Renal cortical epithelial cell (primary cell): ENCODE measurements around the gene RFXAP. TPM values are rescaled to one million over a fixed set of nuclear protein-coding genes. Genes with fewer than 3 reads are reported as not detected.

Experiments
- DNase-seq: peaks from one replicate; pipeline ENCODE4 v3.0.0-alpha.2; 2011; ENCODE audit warnings: low read depth
- total RNA-seq: library from RNA; depleted of rRNA; stranded (reverse); fragments of >200 nt; gene quantifications from 2 replicates; pipeline ENCODE4 v1.2.3, GENCODE V29; 2014

RFXAP gene
- total RNA-seq, 1 donor from 2014 or later: 2.3 TPM

DNA sequence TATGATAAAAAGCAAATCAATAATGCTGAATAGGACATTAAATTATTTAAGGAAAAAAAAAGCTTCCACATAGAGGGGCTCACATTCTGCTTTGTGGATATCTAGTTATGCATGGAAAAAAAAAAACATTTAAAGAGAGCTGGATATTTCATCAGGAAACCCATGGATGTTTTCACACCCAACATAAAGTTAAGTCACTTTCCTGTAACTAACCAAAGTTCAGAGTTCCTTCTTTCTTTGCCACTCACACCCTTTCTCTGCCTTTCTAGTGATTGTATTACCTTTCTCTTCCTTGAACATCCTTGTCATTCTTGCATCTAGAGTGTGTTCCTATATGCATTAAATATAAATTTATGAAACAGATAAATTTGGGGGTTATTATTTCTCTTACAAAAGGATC lies 47.2 kb downstream of the RFXAP start:
- no peak for DNase-seq

DNA sequence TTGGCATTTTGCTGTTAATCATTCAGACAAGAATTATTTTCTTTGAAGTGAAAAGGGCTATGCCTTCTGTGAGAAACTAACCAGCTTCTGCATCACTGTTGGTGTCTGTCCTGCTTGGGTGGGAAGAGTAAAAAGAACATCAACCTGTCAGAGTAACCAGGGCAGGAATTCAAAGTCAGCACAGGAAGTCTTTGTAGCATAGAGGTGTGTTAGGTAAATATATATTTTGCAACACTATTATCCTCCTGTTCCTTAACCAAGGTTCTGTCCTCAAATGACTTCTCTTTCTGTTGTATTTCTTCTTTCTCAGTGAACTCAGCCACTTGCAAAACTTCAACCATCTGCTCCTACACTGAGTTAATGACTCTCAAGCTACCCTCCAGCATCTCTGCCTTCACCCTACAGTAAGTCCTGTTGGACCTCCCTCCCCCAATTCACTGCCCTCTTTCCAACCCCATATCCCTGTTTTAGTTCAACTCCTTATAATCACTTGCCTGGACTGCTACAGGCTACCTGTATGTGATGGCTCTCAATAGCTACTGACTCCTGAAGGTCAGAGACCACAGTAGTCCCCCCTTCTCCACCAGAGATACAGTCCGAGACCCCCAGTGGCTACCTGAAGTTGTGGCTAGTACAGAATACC lies 51.1 kb downstream of the RFXAP start:
- DNase-seq: peak; percentile 39

DNA sequence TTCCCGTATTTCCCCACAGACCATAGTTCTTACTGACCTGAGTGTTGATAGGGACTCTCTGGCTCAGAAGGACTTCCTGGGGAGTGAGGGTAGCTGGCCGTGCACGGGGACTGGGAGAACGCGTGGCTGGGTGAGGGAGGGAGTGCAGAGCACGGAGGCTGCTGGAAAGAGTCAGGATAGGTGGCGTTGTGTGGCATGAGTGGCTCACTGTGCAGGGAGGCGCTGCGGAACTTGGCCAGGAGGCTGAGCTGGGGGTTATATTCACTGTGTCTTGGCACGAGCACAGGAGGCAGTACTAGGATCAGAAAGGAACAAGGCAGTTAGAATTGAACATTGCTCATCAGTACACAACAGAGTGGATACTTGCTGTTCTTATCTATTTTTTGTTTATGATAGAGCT lies 53.6 kb downstream of the RFXAP start:
- DNase-seq: no peak

DNA sequence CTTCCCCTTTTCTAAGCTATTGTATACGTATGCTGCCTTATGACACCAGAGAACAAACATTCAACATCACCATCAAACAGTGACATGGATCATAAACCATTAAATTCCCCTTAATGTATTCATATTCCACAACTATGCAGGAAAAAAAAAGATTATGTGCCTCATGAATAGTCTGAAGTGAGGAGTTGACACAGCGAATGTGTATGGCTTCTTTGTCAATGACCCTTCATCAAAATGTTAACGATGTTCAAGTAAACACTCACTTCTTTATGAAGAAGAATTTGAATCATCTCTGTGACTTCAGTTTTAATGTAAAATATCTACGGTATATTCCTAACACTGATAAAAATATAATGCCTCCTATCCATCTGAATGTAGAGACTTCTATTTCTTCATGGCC lies 56.4 kb downstream of the RFXAP start:
- DNase-seq: no peak

DNA sequence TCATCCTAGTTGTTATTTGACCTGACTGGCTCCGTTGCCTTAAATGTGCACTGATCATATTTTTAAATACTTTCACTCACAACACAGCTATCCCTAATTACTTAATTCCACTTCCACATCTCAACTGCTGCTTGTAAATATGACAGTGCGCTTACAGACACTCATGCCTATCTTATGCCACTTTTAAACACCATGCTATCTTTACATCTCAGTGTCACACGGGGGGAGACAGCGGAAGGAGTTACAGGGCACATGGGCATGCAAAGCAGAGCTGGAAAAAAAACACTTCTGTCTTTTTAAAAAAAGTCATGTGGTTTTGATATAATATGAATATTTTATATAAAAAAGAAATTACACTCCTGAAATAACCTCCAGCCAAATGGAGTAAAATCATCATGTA lies 56.9 kb downstream of the RFXAP start:
- DNase-seq: no peak

Other genes starting within 250 kb of the RFXAP start
- gene SERTM1, start 145.2 kb upstream of the RFXAP start, total RNA-seq: not detected in 2 replicates
- 0.52 and 9.3 TPM in 2 replicates for gene SMAD9, start 101.0 kb downstream of the RFXAP start, total RNA-seq
- gene ALG5, start 180.1 kb downstream of the RFXAP start, total RNA-seq: 37.5 and 49.7 TPM in 2 replicates
- 15.4 and 26.7 TPM in 2 replicates for gene EXOSC8, start 181.6 kb downstream of the RFXAP start, total RNA-seq
- 44.3 and 61.5 TPM in 2 replicates for gene SUPT20H, start 240.5 kb downstream of the RFXAP start, total RNA-seq